CD4-positive, CD25-positive, alpha-beta regulatory T cell (primary cell): ENCODE data around the gene TNFRSF21. TPM values are rescaled to one million over a fixed set of nuclear protein-coding genes. Genes with fewer than 3 reads are reported as not detected.
A peak's percentile ranks its signal among the peaks of the same experiment; 100 is the strongest.

Source experiments
- ATAC-seq, 2 donors: fragments of 150-1000 bp; cut with Tn5 transposase; one replicate each; pipeline ENCODE4 v1.10.0; 2021; ENCODE audit warnings: low read depth in 2 of 2, moderate number of reproducible peaks in 2 of 2, moderate library complexity in 1 of 2
- DNase-seq, 3 donors: peaks; one replicate each; pipeline versions ENCODE4 v3.0.0 to v3.0.0-alpha.2; 2012 to 2022; ENCODE audit warnings: mixed read lengths in 1 of 3
- H3K27ac ChIP-seq: one replicate; pipeline ENCODE4 v1.7.0; 2013; ENCODE audit warnings: mild to moderate bottlenecking, low read length; ENCODE audit not compliant: insufficient read depth, poor library complexity, severe bottlenecking
- H3K27me3 ChIP-seq: one replicate; pipeline ENCODE4 v1.7.0; 2013; ENCODE audit warnings: low read length; ENCODE audit not compliant: control insufficient read depth, insufficient read depth
- H3K36me3 ChIP-seq: one replicate; pipeline ENCODE4 v1.7.0; 2013; ENCODE audit warnings: mild to moderate bottlenecking, low read length, moderate library complexity; ENCODE audit not compliant: control insufficient read depth, insufficient read depth
- H3K4me1 ChIP-seq: 2 replicates; pipeline ENCODE4 v1.7.0; 2013; ENCODE audit warnings: mild to moderate bottlenecking, low read length; ENCODE audit not compliant: insufficient read depth, control insufficient read depth, poor library complexity, severe bottlenecking
- H3K4me3 ChIP-seq: one replicate; pipeline ENCODE4 v1.7.0; 2013; ENCODE audit warnings: low read depth, mild to moderate bottlenecking, low read length, moderate library complexity
- H3K9me3 ChIP-seq, 2 experiments: 1 replicate in 1 of 2; 2 replicates in 1 of 2; pipeline ENCODE4 v1.7.0; 2013; ENCODE audit warnings: low read length in 2 of 2, mild to moderate bottlenecking in 1 of 2, moderate library complexity in 1 of 2; ENCODE audit not compliant: control insufficient read depth in 2 of 2
- H3K27ac Mint-ChIP-seq, 3 donors: one replicate each; pipeline ENCODE4 v1.8.0; 2020 to 2022; ENCODE audit warnings: mild to moderate bottlenecking in 3 of 3, mixed read lengths in 3 of 3, moderate library complexity in 2 of 3
- H3K27me3 Mint-ChIP-seq: one replicate; pipeline ENCODE4 v1.8.0; 2022; ENCODE audit warnings: mild to moderate bottlenecking, mixed read lengths
- H3K36me3 Mint-ChIP-seq: one replicate; pipeline ENCODE4 v1.8.0; 2020; ENCODE audit warnings: mixed read lengths
- H3K4me1 Mint-ChIP-seq, 4 donors: one replicate each; pipeline ENCODE4 v1.8.0; 2020 to 2022; ENCODE audit warnings: mixed read lengths in 4 of 4, mild to moderate bottlenecking in 1 of 4
- H3K4me3 Mint-ChIP-seq, 4 donors: one replicate each; pipeline ENCODE4 v1.8.0; 2020 to 2022; ENCODE audit warnings: mild to moderate bottlenecking in 4 of 4, mixed read lengths in 4 of 4, moderate library complexity in 3 of 4
- H3K9me3 Mint-ChIP-seq, 7 donors: one replicate each; pipeline ENCODE4 v1.8.0; 2020 to 2022; ENCODE audit warnings: mixed read lengths in 7 of 7, mild to moderate bottlenecking in 3 of 7, moderate library complexity in 2 of 7
- polyA plus RNA-seq, 4 donors: library from polyadenylated mRNA; unstranded; fragments of 300-500 nt; fragmentation: Illumina TruSeq; gene quantifications; one replicate each; pipeline ENCODE4 v1.2.3, GENCODE V29; 2021
- total RNA-seq: library from RNA; stranded (reverse); gene quantifications from one replicate; pipeline ENCODE4 v1.2.3, GENCODE V29; 2022

TNFRSF21 gene
- total and polyA plus RNA-seq, 5 donors from 2014 or later, result 0.15 TPM; not detected in 4

GRCh38 chr6:47238456-47238995, 71.2 kb downstream of the TNFRSF21 start:
- H3K9me3 Mint-ChIP-seq, result peaks cover 0 to 2% (median 0%) of the 10 kb centered on the region in 7 donors
- H3K4me1 Mint-ChIP-seq, result no peaks in the 10 kb centered on the region
- H3K27ac Mint-ChIP-seq, result no peak overlapping the region
- ATAC-seq (no peak), DNase-seq (no peak)
- Histone ChIP-seq H3K4me1 (no peaks in the 10 kb centered on the region), H3K4me3 (no peak overlapping the region), H3K27me3 (no peaks in the 10 kb centered on the region), H3K9me3 (no peaks in the 10 kb centered on the region), H3K27ac (no peak overlapping the region), H3K36me3 (no peaks in the 10 kb centered on the region)
- H3K27me3 Mint-ChIP-seq, result no peaks in the 10 kb centered on the region
- no peaks in the 10 kb centered on the region for H3K36me3 Mint-ChIP-seq
- no peak overlapping the region for H3K4me3 Mint-ChIP-seq

DNA sequence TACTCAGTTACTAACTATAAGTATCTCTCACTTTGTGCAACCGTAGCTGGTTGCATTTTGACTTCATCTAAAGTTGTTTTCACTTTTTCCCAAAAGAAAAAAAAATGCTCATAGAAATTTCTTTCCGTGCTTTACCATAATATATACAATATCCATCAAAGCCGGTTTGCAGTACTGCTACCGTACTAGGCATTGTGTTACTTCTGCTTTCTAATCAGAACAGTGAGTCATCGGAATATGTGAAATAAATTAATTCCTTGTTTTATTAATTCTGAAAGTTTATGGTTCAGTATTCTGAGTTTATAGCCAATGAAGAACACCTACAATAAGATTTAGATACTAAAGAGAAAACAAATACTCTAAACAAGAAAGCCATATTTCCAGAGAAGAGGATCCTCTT, 72.5 kb downstream of the TNFRSF21 start:
- Mint-ChIP-seq H3K4me1 (no peaks in the 10 kb centered on the region), H3K36me3 (no peaks in the 10 kb centered on the region), H3K27ac (no peak overlapping the region), H3K9me3 (peaks cover 0 to 2% (median 0%) of the 10 kb centered on the region in 7 donors), H3K4me3 (no peak overlapping the region), H3K27me3 (no peaks in the 10 kb centered on the region)
- Histone ChIP-seq H3K4me1 (no peaks in the 10 kb centered on the region), H3K36me3 (no peaks in the 10 kb centered on the region), H3K27ac (no peak overlapping the region), H3K9me3 (no peaks in the 10 kb centered on the region), H3K4me3 (no peak overlapping the region), H3K27me3 (no peaks in the 10 kb centered on the region)
- DNase-seq (no peak), ATAC-seq (no peak)

- Histone ChIP-seq H3K36me3 (no peaks in the 10 kb centered on the region), H3K4me3 (no peak overlapping the region), H3K9me3 (no peaks in the 10 kb centered on the region), H3K4me1 (no peaks in the 10 kb centered on the region), H3K27ac (no peak overlapping the region), H3K27me3 (no peaks in the 10 kb centered on the region)
- H3K36me3 Mint-ChIP-seq, result no peaks in the 10 kb centered on the region
- ATAC-seq (no peak), DNase-seq (no peak)
- H3K27ac Mint-ChIP-seq, result no peak overlapping the region
- no peak overlapping the region for H3K4me3 Mint-ChIP-seq
- peaks cover 0 to 2% (median 0%) of the 10 kb centered on the region in 7 donors for H3K9me3 Mint-ChIP-seq
- H3K4me1 Mint-ChIP-seq, result no peaks in the 10 kb centered on the region
- H3K27me3 Mint-ChIP-seq, result no peaks in the 10 kb centered on the region
Measured at GRCh38 chr6:47235964-47236760, 73.5 kb downstream of the TNFRSF21 start.

- Histone ChIP-seq H3K27ac (no peak overlapping the region), H3K27me3 (no peaks in the 10 kb centered on the region), H3K4me1 (no peaks in the 10 kb centered on the region), H3K36me3 (no peaks in the 10 kb centered on the region), H3K9me3 (no peaks in the 10 kb centered on the region), H3K4me3 (no peak overlapping the region)
- no peaks in the 10 kb centered on the region for H3K36me3 Mint-ChIP-seq
- no peak overlapping the region for H3K4me3 Mint-ChIP-seq
- H3K4me1 Mint-ChIP-seq, result no peaks in the 10 kb centered on the region
- H3K27me3 Mint-ChIP-seq, result no peaks in the 10 kb centered on the region
- no peak for ATAC-seq
- H3K9me3 Mint-ChIP-seq, result peaks cover 0 to 2% (median 0%) of the 10 kb centered on the region in 7 donors
- no peak overlapping the region for H3K27ac Mint-ChIP-seq
- no peak for DNase-seq
Measured at GRCh38 chr6:47235421-47235820, 74.3 kb downstream of the TNFRSF21 start.

DNA sequence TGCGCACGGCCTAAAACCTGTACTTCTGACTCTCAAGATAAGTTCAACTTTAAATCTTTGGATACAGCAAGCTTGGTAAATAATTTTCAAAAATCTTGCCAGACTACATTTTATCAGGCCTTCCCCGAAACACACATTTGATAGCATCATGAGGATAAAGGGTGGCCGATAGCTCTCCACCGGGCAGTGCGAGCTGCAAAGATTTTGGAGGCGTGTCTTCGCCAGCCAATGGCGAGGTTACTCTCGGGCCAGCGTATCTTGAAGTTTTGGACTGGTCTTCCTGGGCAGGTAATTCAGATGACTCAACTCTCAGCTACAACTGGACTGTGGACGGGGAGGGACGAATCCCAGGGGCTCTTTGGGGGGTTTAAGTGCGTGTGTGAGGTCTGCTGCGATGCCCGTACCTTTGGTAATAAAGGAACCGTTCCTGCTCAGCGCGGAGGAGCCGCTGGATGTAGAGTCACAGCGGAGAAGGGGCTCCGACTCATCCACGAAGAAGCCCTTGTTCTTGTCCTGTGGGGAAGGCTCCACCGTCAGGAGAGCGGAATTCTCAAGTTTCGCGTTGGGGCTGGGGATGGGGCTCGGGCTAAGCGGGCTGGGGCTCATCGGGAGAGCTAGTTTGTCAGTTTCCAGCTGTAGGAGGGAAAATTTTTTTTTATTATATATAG, 75.3 kb downstream of the TNFRSF21 start:
- no peaks in the 10 kb centered on the region for H3K36me3 ChIP-seq
- H3K27ac Mint-ChIP-seq, result no peak overlapping the region
- H3K4me3 ChIP-seq, result no peak overlapping the region
- no peak overlapping the region for H3K4me3 Mint-ChIP-seq
- H3K27me3 Mint-ChIP-seq, result no peaks in the 10 kb centered on the region
- ATAC-seq (no peak), DNase-seq (no peak)
- no peaks in the 10 kb centered on the region for H3K4me1 Mint-ChIP-seq
- no peaks in the 10 kb centered on the region for H3K9me3 ChIP-seq
- H3K9me3 Mint-ChIP-seq, result peaks cover 0 to 4% (median 0%) of the 10 kb centered on the region in 7 donors
- H3K36me3 Mint-ChIP-seq, result no peaks in the 10 kb centered on the region
- no peak overlapping the region for H3K27ac ChIP-seq
- H3K4me1 ChIP-seq, result no peaks in the 10 kb centered on the region
- H3K27me3 ChIP-seq, result no peaks in the 10 kb centered on the region

DNA sequence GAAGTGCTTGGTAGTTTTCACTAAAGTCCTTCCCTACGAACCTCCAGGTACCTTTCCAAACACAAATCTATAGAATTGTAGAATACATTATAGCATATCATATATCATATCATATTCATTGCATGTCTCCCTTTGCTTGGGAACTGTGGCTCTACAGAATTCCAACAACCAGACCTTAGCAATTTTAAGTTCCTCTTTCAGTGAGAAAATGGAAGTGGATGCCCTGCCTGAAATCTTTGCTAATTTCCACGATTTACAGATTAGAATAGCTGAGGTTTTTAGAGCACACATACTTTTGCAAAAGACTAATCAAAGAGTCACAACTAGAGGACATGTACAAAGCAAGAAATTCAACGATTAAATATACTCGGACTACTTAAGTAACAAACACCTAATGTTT, 78.6 kb downstream of the TNFRSF21 start:
- Histone ChIP-seq H3K4me3 (no peak overlapping the region), H3K9me3 (no peaks in the 10 kb centered on the region), H3K36me3 (no peaks in the 10 kb centered on the region), H3K4me1 (no peaks in the 10 kb centered on the region), H3K27ac (no peak overlapping the region), H3K27me3 (no peaks in the 10 kb centered on the region)
- Mint-ChIP-seq H3K4me1 (no peaks in the 10 kb centered on the region), H3K36me3 (no peaks in the 10 kb centered on the region), H3K27ac (no peak overlapping the region), H3K9me3 (peaks cover 0 to 4% (median 2%) of the 10 kb centered on the region in 7 donors), H3K4me3 (peak overlapping the region in 1 of 4 donors; percentile 21), H3K27me3 (no peaks in the 10 kb centered on the region)
- no peak for ATAC-seq
- DNase-seq, result no peak

DNA sequence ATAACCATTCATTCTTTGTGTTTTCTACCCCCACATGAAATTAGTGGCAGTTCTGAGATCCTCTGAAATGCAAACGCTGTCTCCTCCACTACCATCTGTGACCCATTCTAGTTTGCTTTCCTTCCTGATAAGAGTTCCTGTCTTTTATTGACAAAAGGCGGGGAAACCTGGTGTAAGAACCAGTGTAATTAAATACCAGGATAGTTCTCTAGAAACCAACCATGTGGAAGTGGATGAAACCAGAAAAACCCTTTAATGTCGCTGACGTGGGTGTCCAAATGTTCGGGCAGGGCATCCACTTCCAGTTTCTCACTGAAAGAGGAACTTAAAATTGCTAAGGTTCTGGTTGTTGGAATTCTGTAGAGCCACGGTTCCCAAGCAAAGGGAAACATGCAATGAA, 79.1 kb downstream of the TNFRSF21 start:
- no peaks in the 10 kb centered on the region for H3K4me1 Mint-ChIP-seq
- H3K9me3 Mint-ChIP-seq, result peaks cover 0 to 4% (median 2%) of the 10 kb centered on the region in 7 donors
- H3K4me3 Mint-ChIP-seq, result no peak overlapping the region
- H3K27ac Mint-ChIP-seq, result no peak overlapping the region
- no peaks in the 10 kb centered on the region for H3K9me3 ChIP-seq
- no peaks in the 10 kb centered on the region for H3K27me3 ChIP-seq
- H3K36me3 ChIP-seq, result no peaks in the 10 kb centered on the region
- no peaks in the 10 kb centered on the region for H3K4me1 ChIP-seq
- DNase-seq (no peak), ATAC-seq (no peak)
- no peak overlapping the region for H3K4me3 ChIP-seq
- H3K27me3 Mint-ChIP-seq, result no peaks in the 10 kb centered on the region
- H3K36me3 Mint-ChIP-seq, result no peaks in the 10 kb centered on the region
- H3K27ac ChIP-seq, result no peak overlapping the region
